ENCODE results near the gene TAS2R38. TPM values are rescaled to one million over a fixed set of nuclear protein-coding genes. Genes with fewer than 3 reads are reported as not detected.

Gene TAS2R38
- total RNA-seq, 1 donor from 2014 or later, result not detected

DNA sequence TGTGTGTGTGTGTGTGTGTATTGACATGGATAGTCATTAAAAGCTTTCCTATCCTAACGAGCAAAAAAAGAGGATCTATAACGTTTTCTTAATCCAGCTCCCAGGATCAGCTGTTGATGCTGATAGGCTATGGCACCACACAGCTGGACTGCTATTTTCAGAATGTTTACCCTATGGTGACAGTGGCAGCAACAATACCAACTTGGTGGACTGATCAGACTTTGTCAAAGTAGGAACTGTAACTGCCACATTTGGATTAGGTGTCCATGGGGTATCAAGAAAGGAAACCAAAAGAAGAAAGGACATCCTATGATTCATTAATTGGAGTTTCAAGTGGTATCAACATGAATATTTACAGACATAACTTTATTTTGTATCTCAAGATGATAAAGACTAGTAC lies 24.1 kb downstream of the TAS2R38 start:
- FAIRE-seq, result no peak
- H3K9ac ChIP-seq (ENCODE audit: low read length), result no peak overlapping the region
- no peak for TF ChIP-seq EZH2 (IDR thresholded peaks at IDR 0.05; ENCODE audit: insufficient read depth, low read length)
- TF ChIP-seq, protein P1, sequence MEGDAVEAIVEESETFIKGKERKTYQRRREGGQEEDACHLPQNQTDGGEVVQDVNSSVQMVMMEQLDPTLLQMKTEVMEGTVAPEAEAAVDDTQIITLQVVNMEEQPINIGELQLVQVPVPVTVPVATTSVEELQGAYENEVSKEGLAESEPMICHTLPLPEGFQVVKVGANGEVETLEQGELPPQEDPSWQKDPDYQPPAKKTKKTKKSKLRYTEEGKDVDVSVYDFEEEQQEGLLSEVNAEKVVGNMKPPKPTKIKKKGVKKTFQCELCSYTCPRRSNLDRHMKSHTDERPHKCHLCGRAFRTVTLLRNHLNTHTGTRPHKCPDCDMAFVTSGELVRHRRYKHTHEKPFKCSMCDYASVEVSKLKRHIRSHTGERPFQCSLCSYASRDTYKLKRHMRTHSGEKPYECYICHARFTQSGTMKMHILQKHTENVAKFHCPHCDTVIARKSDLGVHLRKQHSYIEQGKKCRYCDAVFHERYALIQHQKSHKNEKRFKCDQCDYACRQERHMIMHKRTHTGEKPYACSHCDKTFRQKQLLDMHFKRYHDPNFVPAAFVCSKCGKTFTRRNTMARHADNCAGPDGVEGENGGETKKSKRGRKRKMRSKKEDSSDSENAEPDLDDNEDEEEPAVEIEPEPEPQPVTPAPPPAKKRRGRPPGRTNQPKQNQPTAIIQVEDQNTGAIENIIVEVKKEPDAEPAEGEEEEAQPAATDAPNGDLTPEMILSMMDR (IDR thresholded peaks at IDR 0.05; ENCODE audit: insufficient read depth, low read depth, low read length), result no peak
- no peaks in the 10 kb centered on the region for H4K20me1 ChIP-seq (ENCODE audit: insufficient read depth, low read length)
- Mint-ChIP-seq H3K36me3 (ENCODE audit: low read depth, unreplicated experiment) (no peaks in the 10 kb centered on the region), H3K4me1 (ENCODE audit: low read depth, unreplicated experiment) (peaks cover 9% of the 10 kb centered on the region), H3K9me3 (ENCODE audit: unreplicated experiment) (no peaks in the 10 kb centered on the region), H3K27ac (ENCODE audit: unreplicated experiment) (no peak overlapping the region), H3K27me3 (ENCODE audit: low read depth, unreplicated experiment) (no peaks in the 10 kb centered on the region), H3K4me3 (ENCODE audit: unreplicated experiment) (no peak overlapping the region)
- no peaks in the 10 kb centered on the region for H3K27me3 ChIP-seq (ENCODE audit: insufficient read depth, low read length)
- no peaks in the 10 kb centered on the region for H3K4me1 ChIP-seq (ENCODE audit: insufficient read depth, low read length)
- no peak overlapping the region for H3K4me3 ChIP-seq (ENCODE audit: insufficient read depth, low read depth, low read length)
- no peaks in the 10 kb centered on the region for H3K9me3 ChIP-seq (ENCODE audit: insufficient read depth, low read depth, low read length)
- no peaks in the 10 kb centered on the region for H3K79me2 ChIP-seq (ENCODE audit: insufficient read depth, low read length)
- no peak overlapping the region for H3K4me2 ChIP-seq (ENCODE audit: low read length)
- no peak overlapping the region for H3K27ac ChIP-seq (ENCODE audit: low read depth, low read length)
- no peak overlapping the region for H2AFZ ChIP-seq (ENCODE audit: low read depth, low read length)
- DNase-seq (ENCODE audit: low read depth), result no peak
- no peaks in the 10 kb centered on the region for H3K36me3 ChIP-seq (ENCODE audit: insufficient read depth, low read length)

DNA sequence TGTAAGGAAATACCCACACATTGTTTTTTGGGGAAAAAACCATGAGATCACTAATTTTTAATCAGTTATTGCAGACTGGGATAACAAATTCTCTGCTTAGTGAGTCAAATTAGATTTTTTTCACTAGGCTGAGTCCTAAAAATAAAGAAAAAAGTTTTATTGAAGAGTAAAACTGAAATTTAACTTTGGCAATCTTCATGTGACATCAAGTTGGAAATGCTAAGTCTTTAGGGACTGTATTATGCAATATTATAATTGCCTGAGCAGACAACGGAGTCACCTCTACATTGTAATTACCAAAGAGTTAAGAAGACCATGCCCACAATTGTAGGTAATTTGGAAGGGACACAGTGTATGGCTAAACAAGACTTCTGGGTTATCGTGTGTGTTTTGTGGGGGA lies 24.6 kb downstream of the TAS2R38 start:
- H3K9me3 Mint-ChIP-seq (ENCODE audit: unreplicated experiment), result no peaks in the 10 kb centered on the region
- Histone ChIP-seq H3K4me2 (ENCODE audit: low read length) (no peak overlapping the region), H2AFZ (ENCODE audit: low read depth, low read length) (no peak overlapping the region), H3K27ac (ENCODE audit: low read depth, low read length) (no peak overlapping the region), H4K20me1 (ENCODE audit: insufficient read depth, low read length) (no peaks in the 10 kb centered on the region), H3K4me3 (ENCODE audit: insufficient read depth, low read depth, low read length) (no peak overlapping the region), H3K79me2 (ENCODE audit: insufficient read depth, low read length) (no peaks in the 10 kb centered on the region), H3K4me1 (ENCODE audit: insufficient read depth, low read length) (no peaks in the 10 kb centered on the region), H3K9me3 (ENCODE audit: insufficient read depth, low read depth, low read length) (no peaks in the 10 kb centered on the region), H3K27me3 (ENCODE audit: insufficient read depth, low read length) (no peaks in the 10 kb centered on the region), H3K9ac (ENCODE audit: low read length) (no peak overlapping the region), H3K36me3 (ENCODE audit: insufficient read depth, low read length) (no peaks in the 10 kb centered on the region)
- FAIRE-seq (no peak), DNase-seq (ENCODE audit: low read depth) (no peak)
- peaks cover 9% of the 10 kb centered on the region for H3K4me1 Mint-ChIP-seq (ENCODE audit: low read depth, unreplicated experiment)
- H3K27me3 Mint-ChIP-seq (ENCODE audit: low read depth, unreplicated experiment), result no peaks in the 10 kb centered on the region
- H3K36me3 Mint-ChIP-seq (ENCODE audit: low read depth, unreplicated experiment), result no peaks in the 10 kb centered on the region
- no peak overlapping the region for H3K4me3 Mint-ChIP-seq (ENCODE audit: unreplicated experiment)
- TF ChIP-seq EZH2 (IDR thresholded peaks at IDR 0.05; ENCODE audit: insufficient read depth, low read length), result no peak
- TF ChIP-seq, protein P1 (IDR thresholded peaks at IDR 0.05; ENCODE audit: insufficient read depth, low read depth, low read length), result no peak
- no peak overlapping the region for H3K27ac Mint-ChIP-seq (ENCODE audit: unreplicated experiment)

DNA sequence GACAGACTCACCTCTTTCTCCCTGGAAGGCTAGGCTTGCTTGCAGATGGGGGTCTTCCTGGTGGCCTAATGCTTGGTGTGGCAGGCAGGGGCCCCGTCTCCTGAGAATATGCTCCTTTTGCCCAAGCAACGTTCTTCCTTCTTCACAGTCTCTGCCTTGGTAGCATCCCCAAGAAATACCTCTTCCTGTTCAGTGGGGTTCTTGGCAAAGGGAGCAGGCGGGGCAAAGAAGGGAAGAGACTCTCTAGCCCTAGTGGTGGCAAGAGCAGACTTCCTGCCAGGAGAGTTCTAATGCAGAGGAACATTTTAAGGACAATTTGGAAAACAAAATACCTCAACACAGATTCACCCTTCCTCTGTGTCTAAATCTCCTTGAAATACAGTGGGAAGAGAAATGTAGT lies 26.8 kb downstream of the TAS2R38 start, which contains the start of gene CLEC5A:
Gene CLEC5A, minus strand, starts transcription at position 179 of the 400 bp plus-strand sequence. CDS start 682 bp downstream, outside the sequence.
- no peak within 1 kb of the TSS for H3K4me2 ChIP-seq (ENCODE audit: low read length)

More for the DNA sequence above, 26.8 kb downstream of the TAS2R38 start, which contains the start of gene CLEC5A:
- Histone ChIP-seq H3K79me2 (ENCODE audit: insufficient read depth, low read length) (no peaks in the 10 kb centered on the region), H3K9me3 (ENCODE audit: insufficient read depth, low read depth, low read length) (no peaks in the 10 kb centered on the region), H3K4me1 (ENCODE audit: insufficient read depth, low read length) (no peaks in the 10 kb centered on the region), H3K4me3 (ENCODE audit: insufficient read depth, low read depth, low read length) (no peak within 1 kb of the TSS), H4K20me1 (ENCODE audit: insufficient read depth, low read length) (no peaks in the 10 kb centered on the region), H3K9ac (ENCODE audit: low read length) (no peak within 1 kb of the TSS), H3K27me3 (ENCODE audit: insufficient read depth, low read length) (no peaks in the 10 kb centered on the region), H3K27ac (ENCODE audit: low read depth, low read length) (no peak within 1 kb of the TSS), H3K36me3 (ENCODE audit: insufficient read depth, low read length) (no peaks in the 10 kb centered on the region), H2AFZ (ENCODE audit: low read depth, low read length) (no peak within 1 kb of the TSS)
- Mint-ChIP-seq H3K4me1 (ENCODE audit: low read depth, unreplicated experiment) (peaks cover 9% of the 10 kb centered on the region), H3K27ac (ENCODE audit: unreplicated experiment) (no peak within 1 kb of the TSS), H3K27me3 (ENCODE audit: low read depth, unreplicated experiment) (no peaks in the 10 kb centered on the region), H3K36me3 (ENCODE audit: low read depth, unreplicated experiment) (no peaks in the 10 kb centered on the region), H3K4me3 (ENCODE audit: unreplicated experiment) (no peak within 1 kb of the TSS), H3K9me3 (ENCODE audit: unreplicated experiment) (no peaks in the 10 kb centered on the region)
- DNase-seq (ENCODE audit: low read depth), result no peak
- FAIRE-seq, result no peak
- no peak for TF ChIP-seq EZH2 (IDR thresholded peaks at IDR 0.05; ENCODE audit: insufficient read depth, low read length)
- TF ChIP-seq, protein P1 (IDR thresholded peaks at IDR 0.05; ENCODE audit: insufficient read depth, low read depth, low read length), result no peak

Measured in astrocyte (in vitro differentiated cells and primary cell).